Measurements from ENCODE around the gene JAG1.

GRCh38 chr20:10708351-10709185 is 34.8 kb upstream of the JAG1 start:
- TF ChIP-seq BHLHE40 (IDR thresholded peaks at IDR 0.05; ENCODE audit: low read depth, low read length) (no peak), CTCF (conservative IDR thresholded peaks at IDR 0.05; ENCODE audit: low read depth, low read length) (no peak), RFX5 (IDR thresholded peaks at IDR 0.05; ENCODE audit: low read depth, low read length) (no peak), SMC3 (IDR thresholded peaks at IDR 0.05; ENCODE audit: low read depth, low read length) (no peak), FOS (IDR thresholded peaks at IDR 0.05; ENCODE audit: low read depth, low read length) (no peak), POLR2A (IDR thresholded peaks at IDR 0.05; ENCODE audit: low read depth, low read length) (no peak), CEBPB (IDR thresholded peaks at IDR 0.05; ENCODE audit: low read depth, low read length) (peak; percentile 84), RAD21 (IDR thresholded peaks at IDR 0.05; ENCODE audit: low read length) (no peak), CHD1 (IDR thresholded peaks at IDR 0.05; ENCODE audit: low read depth, low read length) (no peak), MXI1 (IDR thresholded peaks at IDR 0.05; ENCODE audit: borderline replicate concordance, low read depth, low read length) (no peak), USF2 (IDR thresholded peaks at IDR 0.05; ENCODE audit: low read depth, low read length) (no peak), ELK1 (IDR thresholded peaks at IDR 0.05; ENCODE audit: borderline replicate concordance, low read depth, low read length) (no peak)

Measured in IMR-90 (cell line).